SH-SY5Y (cell line): ENCODE measurements around the gene ACER2.

Experiments
- GATA2 ChIP-seq: IDR thresholded peaks from 2 replicates; pipeline ENCODE4 v1.6.1; 2011; ENCODE audit warnings: mild to moderate bottlenecking, low read depth, low read length
- GATA3 ChIP-seq: IDR thresholded peaks from 2 replicates; pipeline ENCODE4 v1.6.1; 2011; ENCODE audit warnings: low read depth, mild to moderate bottlenecking, low read length, moderate library complexity

DNA sequence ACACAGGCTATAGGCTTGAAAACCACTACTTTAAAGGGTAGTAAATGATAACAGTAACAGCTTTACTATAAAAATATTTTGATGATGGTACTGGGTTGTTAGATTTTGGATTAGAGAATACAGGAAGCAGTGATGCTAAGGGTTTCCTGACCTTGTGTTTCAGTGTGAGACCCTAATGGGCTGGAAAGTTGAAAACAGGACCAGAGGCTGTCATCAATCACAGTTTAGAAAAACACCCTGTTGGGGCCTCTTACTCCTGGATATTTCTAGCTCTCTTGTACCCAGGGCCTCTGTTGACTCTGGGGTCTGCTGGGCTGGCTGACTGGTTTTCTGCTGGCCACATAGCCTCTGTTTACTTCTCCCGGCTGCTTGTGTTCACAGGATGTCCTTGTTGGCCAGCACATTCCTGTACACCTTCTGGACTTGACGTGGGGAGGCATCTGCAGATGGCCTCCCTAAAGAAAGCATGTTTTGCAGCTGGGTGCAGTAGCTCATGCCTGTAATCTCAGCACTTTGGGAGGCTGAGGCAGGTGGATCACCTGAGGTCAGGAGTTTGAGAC lies 21.5 kb downstream of the ACER2 start:
- no peak for TF ChIP-seq GATA2
- TF ChIP-seq GATA3: no peak
